ENCODE results near the gene EFCAB9.

EFCAB9 gene

DNA sequence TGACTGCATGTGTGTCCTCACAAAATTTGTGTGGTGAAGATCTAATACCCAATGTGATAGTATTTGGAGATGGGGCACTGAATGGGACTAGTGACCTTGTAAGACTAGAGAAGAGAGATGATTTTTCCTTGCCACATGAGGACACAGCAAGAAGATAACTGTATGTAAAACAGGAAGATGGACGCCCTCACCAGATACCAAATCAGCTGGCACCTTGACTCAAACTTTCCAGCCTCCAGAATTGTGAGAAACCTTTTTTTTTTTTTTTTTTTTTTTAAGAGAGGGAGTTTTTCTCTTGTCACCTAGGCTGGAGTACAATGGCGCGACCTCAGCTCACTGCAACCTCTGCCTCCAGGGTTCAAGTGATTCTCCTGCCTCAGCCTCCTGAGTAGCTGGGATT is 49.3 kb downstream of the EFCAB9 start:
- no peak for DNase-seq (ENCODE audit: low spot score)

DNA sequence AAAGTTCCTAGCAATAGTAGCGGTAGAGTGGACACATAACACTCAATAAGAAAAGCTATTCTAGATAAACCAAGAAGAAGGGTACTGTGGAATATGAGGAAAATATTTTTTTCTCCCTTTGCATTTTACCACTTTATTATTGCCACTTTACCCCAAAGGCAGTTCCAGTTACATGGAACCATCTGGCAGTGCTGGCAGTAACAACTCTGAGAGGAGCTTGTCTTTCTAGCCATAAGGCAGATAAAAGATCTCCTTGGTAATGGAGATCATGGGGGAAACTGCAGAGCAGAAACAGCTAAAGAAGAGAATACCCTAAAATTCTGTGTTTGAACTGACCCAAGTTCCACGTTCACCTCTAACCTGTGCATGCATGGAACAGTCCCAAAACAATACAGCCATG is 51.1 kb downstream of the EFCAB9 start:
- no peak for DNase-seq (ENCODE audit: low spot score)

GRCh38 chr5:172245703-172246125 is 51.7 kb downstream of the EFCAB9 start:
- DNase-seq (ENCODE audit: low spot score) = no peak

GRCh38 chr5:172248637-172249036 is 54.7 kb downstream of the EFCAB9 start:
- no peak for DNase-seq (ENCODE audit: low spot score)

DNA sequence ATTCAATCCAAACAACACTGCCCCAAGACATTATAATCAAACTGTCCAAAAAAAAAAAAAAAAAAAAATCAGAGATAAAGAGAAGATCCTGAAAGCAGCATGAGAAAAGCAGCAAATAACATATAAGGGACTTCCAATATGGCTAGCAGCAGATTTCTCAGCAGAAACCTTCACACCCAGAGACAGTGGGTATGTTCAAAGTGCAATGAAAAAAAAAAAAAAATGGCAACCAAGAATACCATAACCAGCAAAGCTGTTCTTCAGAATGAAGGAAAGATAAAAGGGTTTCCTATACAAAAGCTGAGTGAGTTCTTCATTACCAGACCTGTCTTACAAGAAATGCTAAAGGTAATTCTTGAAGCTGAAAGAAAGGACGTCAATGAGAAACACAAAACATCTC is 57.4 kb downstream of the EFCAB9 start:
- DNase-seq (ENCODE audit: low spot score) = no peak

- no peak for DNase-seq (ENCODE audit: low spot score)
Measured at GRCh38 chr5:172252501-172252900, 58.5 kb downstream of the EFCAB9 start.

All from ecto neural progenitor cell (in vitro differentiated cells).